KBM-7 (cell line): ENCODE results near the gene VTI1B.
"Not testable (repeated sequence)": the region's sequence is repeated elsewhere in the genome, so short reads cannot be mapped to it uniquely, and the experiment has no call there.

ENCODE experiments used
- DNase-seq: peaks from one replicate; pipeline ENCODE4 v3.0.0-alpha.2; 2015
- in situ Hi-C: fragments of 300-500 bp; cut with MboI; formaldehyde crosslinking; loops from 2 replicates; pipeline ENCODE4 v1.14.3; 2020; ENCODE audit warnings: low sequenced_read_pairs, low pct_unique_long_range_greater_than_20kb, mixed read lengths

Gene VTI1B

DNA sequence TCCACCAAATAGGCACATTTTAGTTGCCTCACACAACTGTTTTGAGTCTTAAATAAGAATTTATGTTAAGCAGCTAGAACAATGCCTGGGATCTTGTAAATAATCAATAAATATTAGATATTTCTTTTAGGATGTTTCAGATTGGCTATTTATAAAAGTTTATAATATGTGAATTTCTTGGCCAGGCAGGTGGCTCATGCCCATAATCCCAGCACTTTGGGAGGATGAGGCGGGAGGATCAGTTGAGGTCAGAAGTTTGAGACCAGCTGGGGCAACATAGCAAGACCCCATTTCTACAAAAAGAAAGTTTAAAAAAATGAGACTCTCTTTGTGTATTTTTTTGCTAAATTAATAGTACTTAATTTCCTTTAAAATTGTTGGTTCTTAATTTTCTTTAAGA lies 33.0 kb downstream of the VTI1B start:
- in situ Hi-C loops, result no loop called here
- DNase-seq, result no peak

DNA sequence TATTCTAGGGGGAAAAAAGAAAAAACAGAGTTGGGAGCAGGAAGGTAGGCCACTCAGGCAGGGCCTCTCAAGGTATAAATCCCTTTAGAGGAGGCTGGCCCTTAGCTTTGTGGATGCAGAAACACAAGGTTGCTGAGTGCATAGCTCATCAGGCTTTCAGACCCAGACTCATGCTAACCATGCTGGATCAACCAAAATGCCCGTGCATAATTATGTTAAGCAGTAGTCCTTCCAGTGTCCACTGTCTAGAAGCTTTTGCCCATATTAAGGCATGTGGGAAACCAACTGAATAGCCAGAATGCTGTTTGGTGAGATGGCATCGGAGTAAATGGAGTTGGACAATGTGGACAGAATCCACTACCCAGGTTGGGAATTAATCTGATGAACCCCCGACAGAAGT lies 35.8 kb downstream of the VTI1B start:
- in situ Hi-C loops, result no loop called here
- no peak for DNase-seq

DNA sequence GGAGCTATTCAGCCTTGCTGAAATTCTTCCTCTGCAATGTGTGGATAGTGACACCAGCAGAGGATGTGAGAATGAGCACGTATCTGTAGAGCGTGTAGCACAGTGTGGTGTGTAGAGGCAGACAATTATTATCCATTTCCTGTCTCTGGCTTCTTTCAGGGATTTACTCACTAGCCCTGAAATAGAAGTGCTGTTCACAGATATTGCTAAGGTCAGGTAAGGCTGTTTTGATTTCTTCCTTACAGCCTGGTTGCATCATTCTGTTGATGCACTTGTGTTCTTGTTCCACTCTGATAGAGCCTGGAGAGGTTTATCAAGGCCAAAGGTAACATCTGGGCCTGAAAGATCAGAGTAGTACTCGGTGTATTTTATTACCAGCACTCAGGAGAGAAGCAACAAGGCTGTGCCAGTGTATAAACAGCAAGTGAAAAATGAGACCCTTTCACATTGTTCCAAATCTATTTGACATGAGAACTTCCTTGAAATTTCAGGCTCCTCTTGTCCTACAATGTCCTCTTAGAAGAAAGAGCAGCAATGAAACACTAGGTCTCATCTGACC lies 38.0 kb downstream of the VTI1B start:
- peak; percentile 13 for DNase-seq
- in situ Hi-C loops, result no loop called here

DNA sequence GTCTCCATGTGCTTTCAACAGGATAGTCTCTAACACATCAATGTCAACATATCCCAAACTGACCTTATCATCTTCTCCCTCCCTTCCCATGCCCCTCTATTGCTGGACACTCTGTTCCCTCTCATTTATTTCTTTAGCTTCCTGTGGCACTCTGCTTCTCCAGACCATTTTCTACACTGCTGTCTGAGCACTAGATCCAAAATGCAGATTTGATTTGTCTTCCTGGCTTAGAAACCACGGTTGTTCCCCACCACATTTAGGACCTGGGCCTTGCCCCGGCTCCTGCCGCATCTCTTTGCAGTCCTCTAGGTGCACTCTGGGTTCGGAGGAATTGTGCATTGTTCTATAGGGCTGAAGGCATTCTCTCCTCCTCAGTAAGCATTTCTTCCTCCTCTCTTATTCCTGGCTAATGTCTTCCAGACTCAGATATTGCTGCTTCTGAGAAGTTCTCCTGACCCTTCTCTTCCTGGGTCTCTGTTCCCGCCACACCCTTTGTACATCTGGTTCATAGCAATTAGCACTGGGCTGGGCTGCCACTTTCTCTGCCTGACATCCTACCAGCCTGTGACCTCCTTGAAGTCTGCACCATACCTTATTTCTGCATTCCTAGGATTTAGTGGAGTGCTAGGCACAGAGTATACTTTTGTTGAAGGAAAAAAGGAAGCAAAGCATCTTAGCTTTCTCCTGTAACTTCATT lies 40.8 kb downstream of the VTI1B start:
- no peak for DNase-seq
- in situ Hi-C loops, result no loop called here

DNA sequence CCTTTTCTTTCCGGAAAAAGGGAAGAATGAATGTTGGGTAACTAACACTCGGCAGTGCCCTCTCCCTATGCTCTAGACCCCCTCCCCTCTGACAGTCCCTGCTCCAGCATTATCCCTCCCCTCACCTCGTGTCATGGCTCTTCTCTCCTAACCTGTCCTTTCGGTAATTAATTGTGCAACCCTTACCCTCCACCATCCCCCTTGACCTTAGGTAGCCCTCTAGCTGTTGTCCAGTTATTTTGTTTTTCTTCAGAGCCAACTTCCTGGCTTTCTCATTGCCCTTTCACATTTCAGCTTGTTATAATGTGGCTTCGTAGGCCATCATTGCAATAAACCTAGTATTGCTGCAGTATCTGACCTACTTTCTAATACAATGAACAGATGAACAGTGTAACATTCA lies 43.5 kb downstream of the VTI1B start:
- in situ Hi-C loops, result no loop called here
- DNase-seq, result no peak

DNA sequence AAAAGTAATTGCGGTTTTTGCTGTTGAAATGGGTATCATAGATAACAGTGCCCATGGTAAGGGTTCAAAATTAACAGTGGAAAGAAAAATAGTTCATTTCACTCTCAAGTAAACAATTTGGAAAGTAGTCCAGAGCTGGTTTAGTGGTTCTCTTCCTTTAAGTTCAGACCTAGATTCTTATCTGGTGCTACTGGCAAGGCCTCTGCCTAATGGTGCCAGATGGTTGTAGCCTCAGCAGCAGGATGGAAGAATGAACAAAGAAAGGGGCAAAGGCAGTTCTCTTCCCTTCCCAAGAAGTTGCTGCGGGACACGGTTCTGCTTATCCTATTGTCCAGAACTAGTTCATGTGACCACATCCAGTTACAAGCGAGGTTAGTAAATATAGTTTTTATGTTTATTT lies 44.2 kb downstream of the VTI1B start:
- DNase-seq, result no peak
- in situ Hi-C loops, result no loop called here

DNA sequence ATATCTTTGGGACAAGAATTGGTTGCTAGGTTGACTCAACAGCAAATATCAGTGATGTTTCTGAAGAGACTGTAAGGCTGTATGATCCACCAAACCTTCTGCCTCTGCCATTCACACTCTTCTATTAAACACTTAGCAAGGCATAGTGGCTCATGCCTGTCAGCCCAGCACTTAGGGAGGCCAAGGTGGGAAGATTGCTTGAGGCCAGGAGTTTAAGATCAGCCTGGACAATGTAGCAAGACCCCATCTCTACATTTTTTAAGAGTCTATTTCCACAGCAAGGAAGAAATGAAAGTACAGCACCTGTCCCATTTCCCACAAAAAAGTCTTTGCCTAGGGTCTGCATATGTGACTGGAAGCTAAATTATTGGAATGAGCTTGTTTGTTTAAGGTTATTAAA lies 46.9 kb downstream of the VTI1B start:
- no peak for DNase-seq
- in situ Hi-C loops, result no loop called here

DNA sequence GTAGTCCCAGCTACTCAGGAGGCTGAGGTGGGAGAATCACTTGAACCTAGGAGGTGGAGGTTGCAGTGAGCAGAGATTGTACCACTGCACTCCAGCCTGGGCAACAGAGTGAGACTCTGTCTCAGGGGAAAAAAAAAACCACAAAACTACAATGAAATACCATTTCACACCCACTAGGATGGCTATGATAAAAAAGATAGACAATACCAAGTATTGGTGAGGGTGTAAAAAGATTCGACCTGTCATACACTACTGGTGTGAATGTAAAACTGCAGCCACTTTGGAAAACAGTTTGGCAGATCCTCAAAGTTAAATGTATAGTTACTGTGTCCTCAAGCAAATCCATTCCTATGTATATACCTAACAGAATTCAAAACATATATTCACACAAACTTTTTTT lies 48.3 kb downstream of the VTI1B start:
- DNase-seq, in situ Hi-C loops: not testable (repeated sequence)

DNA sequence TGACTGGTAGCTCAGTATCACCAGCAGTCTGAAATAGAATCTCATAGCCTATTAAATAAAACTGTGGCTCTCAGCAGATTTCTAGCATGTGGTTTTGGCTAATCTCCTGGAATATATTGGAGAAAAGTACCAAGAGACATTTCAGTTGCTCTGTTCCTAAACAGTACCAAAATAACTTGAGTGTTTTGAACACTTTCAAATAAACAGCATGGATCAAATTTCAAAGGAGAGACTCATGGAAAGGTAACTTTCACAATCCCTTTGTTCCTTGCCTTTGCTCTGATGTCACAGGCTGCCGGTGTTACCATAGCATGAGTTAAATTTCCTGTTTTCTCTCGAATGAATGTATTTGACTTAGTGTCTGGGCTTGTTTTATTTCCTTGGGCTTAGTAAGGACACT lies 51.3 kb downstream of the VTI1B start:
- in situ Hi-C loops, result no loop called here
- DNase-seq, result no peak

DNA sequence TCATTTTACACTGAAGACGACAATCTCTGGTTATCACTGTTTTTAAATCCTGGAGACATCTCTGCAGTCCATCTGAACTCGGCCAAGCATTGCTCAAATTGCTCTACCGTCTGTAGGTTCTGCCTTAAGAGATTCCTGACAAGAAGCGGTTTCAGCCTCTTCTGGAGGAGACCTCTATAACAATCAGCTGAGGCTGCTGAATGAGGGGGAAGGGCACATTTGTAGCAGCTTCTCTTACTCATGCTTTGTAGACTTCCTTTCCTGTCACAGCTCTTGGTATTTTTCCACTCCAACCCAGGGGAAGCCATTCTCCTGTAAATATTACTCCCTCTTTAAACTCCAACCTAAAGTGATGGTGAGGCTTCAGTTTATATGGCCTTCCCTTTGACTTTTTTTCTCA lies 51.8 kb downstream of the VTI1B start:
- in situ Hi-C loops, result no loop called here
- peak; percentile 78 for DNase-seq

DNA sequence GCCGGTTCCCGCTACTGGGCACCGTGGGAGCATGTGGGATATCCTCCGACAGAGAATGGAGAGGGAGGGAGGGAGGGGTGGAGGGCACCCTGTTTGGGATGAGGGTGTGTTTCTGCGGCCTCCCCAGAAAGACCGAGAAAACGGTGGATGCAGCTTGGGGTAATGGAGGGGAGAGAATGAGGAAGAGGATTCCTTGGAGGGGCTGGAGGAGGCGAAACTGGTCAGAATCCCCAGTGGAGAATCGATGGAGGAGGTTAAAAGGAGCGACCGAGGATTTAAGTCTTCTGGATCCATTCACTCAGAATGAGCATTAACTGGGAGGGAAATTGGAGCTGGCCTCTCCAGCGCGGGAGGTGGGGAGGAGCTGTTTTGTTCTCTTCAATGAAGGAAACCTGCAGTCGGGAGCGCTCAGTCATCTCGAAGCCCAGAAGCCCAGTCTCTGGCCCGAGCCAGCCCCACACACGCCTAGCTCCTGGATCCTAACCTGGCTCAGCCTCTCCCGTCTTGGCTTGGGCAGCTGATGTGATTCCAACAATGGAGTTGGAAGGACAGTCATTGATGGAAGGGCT lies 54.1 kb downstream of the VTI1B start:
- in situ Hi-C loops, result no loop called here
- DNase-seq, result peak; percentile 26

DNA sequence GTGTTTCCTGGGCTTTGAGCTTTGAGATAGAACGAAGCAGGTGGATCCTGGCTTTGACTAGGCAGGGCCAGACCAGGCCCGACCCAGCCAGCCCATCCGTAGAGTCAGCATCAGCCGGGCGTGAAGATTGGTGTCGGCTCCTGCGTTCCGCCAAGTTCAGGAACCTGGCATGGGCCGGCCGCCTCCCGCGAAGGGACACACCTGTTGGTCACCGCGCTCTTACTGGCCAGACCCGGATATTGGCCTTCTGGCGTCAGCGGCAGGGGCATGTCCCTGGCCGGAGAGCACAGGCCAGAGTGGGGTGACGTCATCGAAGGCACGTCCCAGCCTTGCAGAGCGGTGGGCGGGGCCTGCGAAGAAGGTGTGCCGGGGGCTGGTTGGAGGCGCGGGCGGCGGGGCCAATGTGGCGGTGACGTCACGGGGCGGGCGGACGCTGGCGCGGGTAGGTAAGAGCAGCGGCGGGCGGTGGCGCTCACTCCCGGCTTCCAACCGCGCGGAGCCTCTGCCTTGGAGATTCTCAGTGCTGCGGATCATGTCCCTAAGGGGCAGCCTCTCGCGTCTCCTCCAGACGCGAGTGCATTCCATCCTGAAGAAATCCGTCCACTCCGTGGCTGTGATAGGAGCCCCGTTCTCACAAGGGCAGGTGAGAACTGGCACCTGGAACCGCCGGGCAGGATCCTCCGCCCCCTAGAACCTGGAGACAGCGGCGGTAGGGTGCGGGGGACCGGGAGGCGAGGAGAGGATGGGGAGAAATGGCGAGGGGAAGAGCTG lies 54.8 kb downstream of the VTI1B start, which contains the start of gene ARG2:
Gene ARG2, plus strand, starts transcription at position 475 of the 771 bp plus-strand sequence. Its CDS starts 58 bp downstream, at position 533.
- in situ Hi-C loops, result no loop called here
- DNase-seq, result peak; percentile 91

DNA sequence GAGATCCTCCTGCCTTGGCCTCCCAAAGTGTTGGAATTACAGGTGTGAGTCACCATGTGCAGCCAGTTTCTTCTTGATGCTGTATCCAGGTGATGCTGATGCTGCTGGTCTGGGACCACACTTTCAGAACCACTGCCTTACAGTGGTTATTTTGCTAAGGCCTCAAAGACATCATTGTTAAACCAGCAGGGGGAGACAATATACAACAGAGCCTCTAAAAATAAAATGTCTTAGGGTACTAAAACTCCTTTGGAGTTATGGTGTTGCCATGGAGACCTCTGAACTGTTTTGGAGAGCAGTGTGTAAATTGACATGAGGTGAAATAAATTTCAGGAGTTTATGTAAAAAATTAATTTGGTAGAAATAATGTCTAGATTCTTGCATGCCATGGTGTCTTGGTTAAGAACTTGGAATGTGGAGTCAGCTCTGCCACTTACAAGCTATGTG lies 55.8 kb downstream of the VTI1B start:
- peak; percentile 90 for DNase-seq
- in situ Hi-C loops, result no loop called here

DNA sequence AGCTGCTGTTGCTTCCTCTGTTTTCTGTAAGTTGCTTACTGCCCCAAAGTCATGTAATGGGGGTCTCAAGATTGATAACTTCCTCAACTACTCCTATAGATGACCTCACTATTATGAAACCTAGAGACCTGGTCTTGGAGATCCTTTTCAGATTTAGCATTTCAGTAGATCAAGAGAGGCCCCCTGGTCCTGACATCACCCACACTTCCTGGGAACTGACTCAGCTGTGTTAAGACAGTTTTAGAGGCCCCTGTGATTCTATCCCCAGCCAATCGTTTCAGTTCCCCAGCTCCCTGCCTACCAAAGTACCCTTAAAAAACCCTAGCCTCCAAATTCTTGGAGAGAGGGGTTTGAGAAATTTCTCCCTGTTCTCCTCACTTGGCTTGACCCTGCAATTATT lies 63.9 kb downstream of the VTI1B start:
- no peak for DNase-seq
- in situ Hi-C loops, result no loop called here

DNA sequence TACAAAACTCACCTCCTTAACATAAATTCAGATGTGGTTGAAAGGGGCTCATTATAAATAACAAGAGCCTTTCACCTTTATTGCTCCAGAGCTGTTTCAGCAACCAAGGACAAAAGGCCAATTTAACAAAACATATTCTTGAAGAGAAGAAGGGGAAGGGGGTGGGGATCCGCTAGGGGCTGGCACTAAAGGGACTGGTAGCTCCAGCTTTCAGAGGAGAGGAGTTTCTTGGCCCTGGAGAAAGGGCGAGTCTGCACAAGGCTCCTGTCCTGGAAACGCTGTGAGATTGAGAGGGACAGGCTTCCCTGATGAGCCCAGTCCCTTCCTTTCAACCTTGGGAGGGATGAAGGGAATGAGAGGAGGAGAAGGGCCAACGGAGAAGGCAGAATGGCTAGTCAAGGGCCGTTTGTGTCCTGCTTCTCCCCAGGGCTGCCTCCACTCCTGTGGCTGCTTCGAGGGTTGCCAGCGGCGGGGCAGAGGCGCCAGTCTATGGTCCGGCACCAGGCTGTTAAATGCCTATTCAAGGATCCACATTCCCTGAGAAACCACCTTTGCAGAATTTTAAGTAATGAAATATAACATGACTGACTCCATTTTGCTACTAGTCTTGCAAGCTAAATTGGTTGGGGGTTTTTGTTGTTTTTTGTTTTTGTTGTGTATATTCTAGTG lies 64.7 kb downstream of the VTI1B start:
- no peak for DNase-seq
- in situ Hi-C loops, result no loop called here

DNA sequence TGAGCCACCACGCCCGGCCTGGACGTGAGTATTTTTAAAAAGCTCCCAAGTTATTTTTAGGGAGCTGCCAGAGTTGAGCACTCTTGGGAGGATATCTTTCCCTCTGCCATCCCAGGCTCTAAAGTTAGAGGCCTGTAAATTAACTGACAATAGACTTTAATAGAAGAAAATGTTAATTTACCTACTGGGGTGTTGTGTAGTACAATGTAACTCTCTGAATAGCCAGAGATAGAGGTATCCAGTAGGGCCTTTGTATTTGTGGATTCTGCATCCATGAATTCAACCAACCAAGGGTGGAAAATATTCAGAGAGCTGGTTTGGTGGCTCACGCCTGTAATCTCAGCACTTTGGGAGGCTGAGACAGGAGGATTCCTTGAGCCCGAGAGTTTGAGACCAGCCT lies 66.8 kb downstream of the VTI1B start:
- no peak for DNase-seq
- in situ Hi-C loops, result no loop called here

DNA sequence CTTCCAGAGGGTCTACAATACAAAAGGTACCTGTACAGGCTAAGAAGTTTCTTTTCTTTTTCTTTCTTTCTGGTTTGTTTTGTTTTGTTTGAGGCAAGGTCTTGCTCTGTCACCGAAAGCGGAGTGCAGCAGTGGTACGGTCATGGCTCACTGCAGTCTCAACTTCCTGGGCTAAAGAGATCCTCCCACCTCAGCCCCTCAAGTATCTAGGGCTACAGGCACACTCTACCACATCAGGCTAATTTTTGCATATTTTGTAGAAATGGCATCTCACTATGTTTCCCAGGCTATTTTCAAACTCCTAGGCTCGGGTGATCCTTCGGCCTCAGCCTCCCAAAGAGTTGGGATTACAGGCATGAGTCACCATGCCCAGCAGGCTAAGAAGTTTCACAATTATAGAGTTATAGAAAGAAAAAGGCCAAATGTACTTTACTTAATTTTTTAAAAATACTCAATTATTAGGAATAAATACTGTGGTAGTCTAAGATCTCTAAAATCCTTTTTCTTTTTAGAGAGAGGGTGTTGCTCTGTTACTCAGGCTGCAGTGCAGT lies 71.4 kb downstream of the VTI1B start:
- DNase-seq, result peak; percentile 11
- in situ Hi-C loops, result no loop called here

DNA sequence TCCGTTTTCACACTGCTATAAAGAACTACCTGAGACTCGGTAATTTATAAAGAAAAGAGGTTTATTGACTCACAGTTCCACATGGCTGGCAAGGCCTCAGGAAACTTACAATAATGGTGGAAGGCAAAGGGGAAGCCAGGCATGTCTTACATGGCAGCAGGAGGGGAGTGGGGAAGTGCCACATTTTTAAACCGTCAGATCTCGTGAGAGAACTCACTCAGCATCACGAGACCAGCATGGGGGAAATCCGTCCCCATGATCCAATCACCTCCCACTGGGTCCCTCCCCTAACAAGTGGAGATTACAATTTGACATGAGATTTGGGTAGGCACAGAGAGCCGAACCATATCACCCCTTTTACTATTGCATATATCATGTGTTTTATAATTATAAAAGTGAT lies 72.4 kb downstream of the VTI1B start:
- in situ Hi-C loops, result no loop called here
- peak; percentile 14 for DNase-seq

DNA sequence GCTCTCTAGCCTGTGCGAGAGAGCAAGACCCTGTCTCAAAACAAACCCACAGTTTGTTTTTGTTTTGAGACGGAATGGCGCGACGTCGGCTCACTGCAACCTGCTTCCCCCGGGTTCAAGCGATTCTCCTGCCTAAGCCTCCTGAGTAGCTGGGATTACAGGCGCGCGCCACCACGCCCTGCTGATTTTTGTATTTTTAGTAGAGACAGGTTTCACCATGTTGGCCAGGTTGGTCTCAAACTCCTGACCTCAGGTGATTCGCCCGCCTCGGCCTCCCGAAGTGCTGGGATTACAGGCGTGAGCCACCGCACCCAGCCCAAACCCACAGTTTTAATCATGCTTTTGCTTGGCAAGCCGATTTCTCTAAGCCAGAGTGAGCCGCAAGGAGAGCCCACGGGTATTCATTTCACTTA lies 73.9 kb downstream of the VTI1B start:
- in situ Hi-C loops, DNase-seq: not testable (repeated sequence)
